ENCODE data around the gene CISD1.
"Not testable (repeated sequence)": the region's sequence is repeated elsewhere in the genome, so short reads cannot be mapped to it uniquely, and the experiment has no call there.

CISD1 gene

DNA sequence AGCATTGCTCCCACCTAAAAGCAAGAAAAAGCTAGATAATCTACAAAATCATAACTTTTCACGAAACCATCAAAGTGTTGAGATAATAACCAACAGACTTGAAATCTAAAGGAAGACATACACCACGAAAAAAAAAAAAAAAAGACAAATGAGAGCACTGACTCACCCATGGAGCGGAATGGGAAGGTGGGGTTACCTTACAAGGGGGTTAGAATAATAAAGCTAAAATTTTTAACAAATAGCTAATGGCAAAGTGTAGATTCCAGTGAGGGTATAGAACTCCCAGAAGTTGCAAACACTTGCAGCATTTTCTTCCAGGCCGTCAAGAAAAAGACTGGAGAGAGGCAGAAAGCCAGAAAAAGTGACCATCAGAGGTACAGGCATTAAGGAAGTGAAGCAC is 28.4 kb upstream of the CISD1 start:
- TF ChIP-seq, protein P1, sequence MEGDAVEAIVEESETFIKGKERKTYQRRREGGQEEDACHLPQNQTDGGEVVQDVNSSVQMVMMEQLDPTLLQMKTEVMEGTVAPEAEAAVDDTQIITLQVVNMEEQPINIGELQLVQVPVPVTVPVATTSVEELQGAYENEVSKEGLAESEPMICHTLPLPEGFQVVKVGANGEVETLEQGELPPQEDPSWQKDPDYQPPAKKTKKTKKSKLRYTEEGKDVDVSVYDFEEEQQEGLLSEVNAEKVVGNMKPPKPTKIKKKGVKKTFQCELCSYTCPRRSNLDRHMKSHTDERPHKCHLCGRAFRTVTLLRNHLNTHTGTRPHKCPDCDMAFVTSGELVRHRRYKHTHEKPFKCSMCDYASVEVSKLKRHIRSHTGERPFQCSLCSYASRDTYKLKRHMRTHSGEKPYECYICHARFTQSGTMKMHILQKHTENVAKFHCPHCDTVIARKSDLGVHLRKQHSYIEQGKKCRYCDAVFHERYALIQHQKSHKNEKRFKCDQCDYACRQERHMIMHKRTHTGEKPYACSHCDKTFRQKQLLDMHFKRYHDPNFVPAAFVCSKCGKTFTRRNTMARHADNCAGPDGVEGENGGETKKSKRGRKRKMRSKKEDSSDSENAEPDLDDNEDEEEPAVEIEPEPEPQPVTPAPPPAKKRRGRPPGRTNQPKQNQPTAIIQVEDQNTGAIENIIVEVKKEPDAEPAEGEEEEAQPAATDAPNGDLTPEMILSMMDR (IDR thresholded peaks at IDR 0.05) = no peak
- H3K4me3 ChIP-seq = no peak overlapping the region
- no peak overlapping the region for H3K27ac ChIP-seq
- no peak for DNase-seq (ENCODE audit: low spot score)

DNA sequence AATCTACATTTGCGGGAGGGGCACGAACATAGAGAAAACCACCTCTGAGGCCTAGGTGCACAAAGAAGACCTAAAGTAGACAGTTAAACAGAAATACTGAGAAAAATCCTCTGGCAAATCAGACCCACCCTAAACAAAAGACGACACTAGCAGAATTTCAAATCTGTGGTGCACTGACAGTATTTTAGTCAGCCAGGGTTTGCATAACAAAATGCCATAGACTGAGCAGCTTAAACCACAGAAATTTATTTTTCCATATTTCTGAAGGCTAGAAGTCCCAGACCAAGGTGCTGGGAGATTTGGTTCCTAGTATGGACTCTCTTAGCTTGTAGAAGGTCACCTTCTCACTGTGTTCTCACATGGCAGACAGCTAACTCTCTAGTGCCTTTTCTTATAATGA is 27.6 kb upstream of the CISD1 start:
- DNase-seq (ENCODE audit: low spot score) = no peak
- TF ChIP-seq, protein P1 (IDR thresholded peaks at IDR 0.05) = no peak
- Histone ChIP-seq H3K27ac (no peak overlapping the region), H3K4me3 (no peak overlapping the region)

DNA sequence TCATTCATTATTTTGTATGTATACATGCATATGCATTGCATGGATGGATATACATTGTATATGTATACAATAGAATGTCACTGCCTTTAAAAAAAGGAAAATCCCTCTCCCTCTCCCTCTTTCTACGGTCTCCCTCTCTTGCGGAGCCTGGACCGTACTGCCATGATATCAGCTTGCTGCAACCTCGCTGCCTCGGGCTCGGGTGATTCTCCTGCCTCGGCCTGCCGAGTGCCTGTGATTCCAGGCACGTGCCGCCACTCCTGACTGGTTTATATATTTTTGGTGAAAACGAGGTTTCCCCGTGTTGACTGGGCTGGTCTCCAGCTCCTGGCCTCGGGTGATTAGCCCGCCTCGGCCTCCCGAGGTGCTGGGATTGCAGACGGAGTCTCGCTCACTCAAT is 25.7 kb upstream of the CISD1 start:
- no peak overlapping the region for H3K4me3 ChIP-seq
- TF ChIP-seq, protein P1 (IDR thresholded peaks at IDR 0.05) = no peak
- no peak for DNase-seq (ENCODE audit: low spot score)
- H3K27ac ChIP-seq = no peak overlapping the region

DNA sequence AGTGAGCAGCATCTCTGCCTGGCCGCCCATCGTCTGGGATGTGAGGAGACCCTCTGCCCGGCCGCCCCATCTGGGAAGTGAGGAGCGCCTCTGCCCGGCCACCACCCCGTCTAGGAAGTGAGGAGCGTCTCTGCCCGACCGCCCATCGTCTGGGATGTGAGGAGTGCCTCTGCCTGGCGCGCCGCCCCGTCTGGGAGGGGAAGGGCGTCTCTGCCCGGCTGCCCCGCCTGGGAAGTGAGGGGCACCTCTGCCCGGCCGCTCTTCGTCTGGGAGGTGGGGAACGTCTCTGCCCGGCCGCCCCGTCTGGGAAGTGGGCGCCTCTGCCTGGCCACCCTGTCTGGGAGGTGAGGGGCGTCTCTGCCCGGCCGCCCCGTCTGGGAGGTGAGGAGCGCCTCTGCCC is 25.2 kb upstream of the CISD1 start:
- H3K4me3 ChIP-seq; DNase-seq (ENCODE audit: low spot score); H3K27ac ChIP-seq: not testable (repeated sequence)

DNA sequence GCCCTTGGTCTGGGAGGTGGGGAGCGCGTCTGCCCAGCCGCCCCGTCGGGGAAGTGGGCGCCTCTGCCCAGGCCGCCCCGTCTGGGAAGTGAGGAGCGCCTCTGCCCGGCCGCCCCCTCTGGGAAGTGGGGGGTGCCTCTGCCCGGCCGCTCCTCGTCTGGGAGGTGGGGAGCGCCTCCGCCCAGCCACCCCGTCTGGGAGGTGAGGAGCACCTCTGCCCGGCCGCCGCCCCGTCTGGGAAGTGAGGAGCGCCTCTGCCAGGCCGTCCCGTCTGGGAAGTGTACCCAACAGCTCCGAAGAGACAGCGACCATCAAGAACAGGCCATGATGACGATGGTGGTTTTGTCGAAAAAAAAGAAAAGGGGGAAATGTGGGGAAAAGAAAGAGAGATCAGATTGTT is 24.7 kb upstream of the CISD1 start:
- DNase-seq (ENCODE audit: low spot score); H3K27ac ChIP-seq; H3K4me3 ChIP-seq: not testable (repeated sequence)

DNA sequence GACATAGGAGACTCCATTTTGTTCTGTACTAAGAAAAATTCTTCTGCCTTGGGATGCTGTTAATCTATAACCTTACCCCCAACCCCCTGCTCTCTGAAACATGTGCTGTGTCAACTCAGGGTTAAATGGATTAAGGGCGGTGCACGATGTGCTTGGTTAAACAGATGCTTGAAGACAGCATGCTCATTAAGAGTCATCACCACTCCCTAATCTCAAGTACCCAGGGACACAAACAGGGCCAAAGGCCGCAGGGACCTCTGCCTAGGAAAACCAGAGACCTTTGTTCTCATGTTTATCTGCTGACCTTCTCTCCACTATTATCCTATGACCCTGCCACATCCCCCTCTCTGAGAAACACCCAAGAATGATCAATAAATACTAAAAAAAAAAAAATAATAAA is 24.3 kb upstream of the CISD1 start:
- H3K27ac ChIP-seq; H3K4me3 ChIP-seq; DNase-seq (ENCODE audit: low spot score): not testable (repeated sequence)

DNA sequence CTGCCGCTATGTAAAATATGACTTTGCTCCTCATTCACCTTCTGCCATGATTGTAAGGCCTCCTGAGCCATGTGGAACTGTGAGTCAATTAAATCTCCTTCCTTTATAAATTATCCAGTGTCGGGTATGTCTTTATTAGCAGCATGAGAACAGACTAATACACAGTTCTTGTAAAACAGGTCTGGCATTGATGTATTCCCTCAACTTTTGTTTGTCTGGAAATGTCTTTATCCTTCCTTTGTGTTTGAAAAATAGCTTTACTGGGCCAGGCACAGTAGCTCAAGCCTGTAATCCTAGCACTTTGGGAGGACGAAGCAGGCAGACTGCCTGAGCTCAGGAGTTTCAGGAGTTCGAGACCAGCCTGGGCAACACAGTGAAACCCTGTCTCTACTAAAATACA is 15.8 kb upstream of the CISD1 start:
- no peak for DNase-seq (ENCODE audit: low spot score)
- TF ChIP-seq, protein P1 (IDR thresholded peaks at IDR 0.05) = no peak
- H3K4me3 ChIP-seq = no peak overlapping the region
- no peak overlapping the region for H3K27ac ChIP-seq

DNA sequence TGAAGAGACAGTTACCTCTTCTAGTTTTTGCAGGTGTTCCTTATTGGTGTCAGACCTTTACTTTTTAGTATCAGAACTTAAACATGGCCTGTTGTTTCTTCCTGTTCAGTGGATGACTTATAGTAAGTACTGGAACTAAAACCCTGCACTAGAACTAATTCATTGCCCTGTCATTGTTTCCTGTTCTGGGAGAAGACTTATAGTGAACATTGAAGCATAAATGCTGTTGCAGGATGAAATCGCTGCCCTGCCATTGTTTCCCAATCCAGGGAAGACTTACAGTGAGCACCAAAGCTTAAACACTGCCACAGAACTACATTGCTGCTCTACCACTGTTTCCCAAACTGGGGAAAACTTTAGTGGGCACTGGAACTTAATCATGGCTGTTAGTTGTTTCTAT is 14.3 kb upstream of the CISD1 start:
- no peak for DNase-seq (ENCODE audit: low spot score)
- TF ChIP-seq, protein P1 (IDR thresholded peaks at IDR 0.05) = no peak
- Histone ChIP-seq H3K27ac (no peak overlapping the region), H3K4me3 (no peak overlapping the region)

DNA sequence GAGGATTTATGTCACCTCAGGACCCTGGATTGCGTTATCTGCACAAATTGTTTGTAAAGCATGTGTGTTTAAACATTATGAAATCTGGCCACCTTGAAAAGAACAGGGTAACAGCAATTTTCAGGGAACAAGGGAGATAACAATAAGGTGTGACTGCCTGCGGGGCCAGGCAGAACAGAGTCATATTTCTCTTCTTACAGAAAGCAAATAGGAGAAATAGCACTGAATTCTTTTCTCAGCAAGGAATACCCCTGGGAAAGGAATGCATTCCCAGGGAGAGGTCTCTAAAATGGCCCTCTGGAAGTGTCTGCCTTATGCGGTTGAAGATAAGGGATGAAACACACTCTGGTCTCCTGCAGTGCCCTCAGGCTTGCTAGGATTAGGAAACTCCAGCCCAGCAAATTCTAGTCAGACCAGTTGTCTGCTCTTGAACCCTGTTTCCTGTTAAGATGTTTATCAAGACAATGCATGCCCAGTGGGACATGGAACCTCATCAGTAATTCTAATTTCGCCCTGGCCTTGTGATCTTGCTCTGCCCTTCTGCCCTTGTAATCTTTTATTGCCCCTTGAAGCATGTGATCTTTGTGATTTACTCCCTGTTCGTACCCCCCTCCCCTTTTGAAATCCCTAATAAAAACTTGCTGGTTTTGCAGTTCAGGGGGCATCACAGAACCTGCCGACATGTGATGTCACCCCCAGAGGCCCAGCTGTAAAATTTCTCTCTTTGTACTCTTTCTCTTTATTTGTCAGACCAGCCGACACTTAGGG is 12.8 kb upstream of the CISD1 start:
- DNase-seq (ENCODE audit: low spot score); H3K27ac ChIP-seq; H3K4me3 ChIP-seq: not testable (repeated sequence)
